HepG2 (cell line): Measurements from ENCODE around the gene FUBP3. TPM values are rescaled to one million over a fixed set of nuclear protein-coding genes. Genes with fewer than 3 reads are reported as not detected.

Source experiments
- ATAC-seq: fragments of 200-7000 bp; cut with Tn5 transposase; 3 replicates; pipeline ENCODE4 v1.9.1; 2020; ENCODE audit warnings: mild to moderate bottlenecking, moderate library complexity
- BruUV-seq: library from RNA; stranded (reverse); fragments of 400-500 nt; replicated peaks from 2 replicates; lab custom pipeline; 2021; lab: Mats Ljungman, UMichigan
- CTCF ChIA-PET: fragments of 300-600 bp; formaldehyde crosslinking; extraction: SDS; loops from one replicate; lab custom pipeline; 2021; ENCODE audit warnings: low total read pairs, inconsistent platforms, low intra/inter-chr PET ratio; lab: Yijun Ruan, JAX
- POLR2A ChIA-PET: fragments of 350-600 bp; sonication (Branson Sonifier 250); formaldehyde crosslinking; loops from one replicate; lab custom pipeline; 2020; ENCODE audit warnings: antibody characterized with exemption, inconsistent platforms; lab: Yijun Ruan, JAX
- DNase-seq: peaks from one replicate; pipeline ENCODE4 v3.0.0-alpha.2; 2015; ENCODE audit warnings: low spot score
- FAIRE-seq: peaks from 3 replicates; lab custom pipeline; 2011; peaks lifted over from hg19 to GRCh38; lab: Jason Lieb, UNC
- H2AFZ ChIP-seq: one replicate; pipeline ENCODE4 v1.6.1; 2011; ENCODE audit warnings: low read length, inconsistent platforms
- H3K27ac ChIP-seq: fragments of 300-600 bp; 3 replicates; pipeline ENCODE4 v1.8.0; 2011; ENCODE audit warnings: mixed run types, mild to moderate bottlenecking, mixed read lengths, low read length, inconsistent platforms; ENCODE audit not compliant: insufficient read depth; ENCODE audit errors: extremely low read length
- H3K27me3 ChIP-seq, 2 experiments: fragments of 200-600 bp in 1 of 2; 2 replicates in 1 of 2; 3 replicates in 1 of 2; pipeline versions ENCODE4 v1.6.0 to v1.8.0; 2011; ENCODE audit warnings: low read length in 2 of 2, mild to moderate bottlenecking in 2 of 2, moderate library complexity in 2 of 2, inconsistent platforms in 1 of 2; ENCODE audit not compliant: insufficient read depth in 2 of 2, control insufficient read depth in 1 of 2
- H3K36me3 ChIP-seq, 2 experiments: fragments of 200-600 bp in 1 of 2; replicated peaks in 1 of 2; 2 replicates in 1 of 2; 3 replicates in 1 of 2; pipeline versions ENCODE4 v1.5.1 to v1.8.0; 2011; ENCODE audit warnings: low read length in 2 of 2, inconsistent platforms in 1 of 2; ENCODE audit not compliant: insufficient read depth in 2 of 2, control insufficient read depth in 1 of 2
- H3K4me1 ChIP-seq: 2 replicates; pipeline ENCODE4 v1.5.1; 2012; ENCODE audit warnings: low read length, inconsistent platforms; ENCODE audit not compliant: insufficient read depth
- H3K4me2 ChIP-seq: 2 replicates; pipeline ENCODE4 v1.6.0; 2011; ENCODE audit warnings: low read depth, low read length, inconsistent platforms
- H3K4me3 ChIP-seq, 3 experiments: fragments of 200-600 bp in 1 of 3; sonication (generic), shearing (Covaris generic) in 1 of 3; replicated peaks in 1 of 3; 2 replicates each; pipeline ENCODE4 v1.5.1; 2011 to 2016; ENCODE audit warnings: low read length in 3 of 3, inconsistent platforms in 2 of 3, low read depth in 2 of 3, mild to moderate bottlenecking in 2 of 3, control low read depth in 1 of 3, mixed read lengths in 1 of 3; ENCODE audit not compliant: insufficient read depth in 1 of 3
- H3K79me2 ChIP-seq: one replicate; pipeline ENCODE4 v1.6.1; 2011; ENCODE audit warnings: low read length, inconsistent platforms; ENCODE audit not compliant: insufficient read depth
- H3K9ac ChIP-seq: 2 replicates; pipeline ENCODE4 v1.6.0; 2011; ENCODE audit warnings: mild to moderate bottlenecking, low read depth, low read length, inconsistent platforms; ENCODE audit not compliant: insufficient read depth
- H3K9me3 ChIP-seq: 2 replicates; pipeline ENCODE4 v1.5.1; 2012; ENCODE audit warnings: mild to moderate bottlenecking, low read length
- H4K20me1 ChIP-seq: 2 replicates; pipeline ENCODE4 v1.6.0; 2011; ENCODE audit warnings: inconsistent platforms, mild to moderate bottlenecking, low read length, moderate library complexity; ENCODE audit not compliant: insufficient read depth
- PCBP2 ChIP-seq: fragments of 200-400 bp; formaldehyde crosslinking; optimal IDR thresholded peaks from 2 replicates; pipeline ENCODE3; 2018; ENCODE audit warnings: low read length, low read depth; ENCODE audit not compliant: poor library complexity, severe bottlenecking
- SNAPC4 ChIP-seq: sonication (generic); formaldehyde crosslinking; IDR thresholded peaks from 2 replicates; pipeline ENCODE4 v1.4.0; 2020; ENCODE audit warnings: mild to moderate bottlenecking, missing genetic modification reagents
- ZNF263 ChIP-seq: sonication (generic); formaldehyde crosslinking; IDR thresholded peaks from 2 replicates; pipeline ENCODE4 v1.4.0; 2020; ENCODE audit warnings: missing genetic modification reagents
- WGBS: methylation state at CpG from one replicate; pipeline ENCODE4 v1.1.6; 2017; ENCODE audit warnings: low lambda C conversion rate; 5-methylcytosine and 5-hydroxymethylcytosine counted together
- in situ Hi-C: cut with HindIII; loops from 2 replicates; pipeline ENCODE4 v1.10.0; 2017; ENCODE audit warnings: low pct_unique_long_range_greater_than_20kb; ENCODE audit not compliant: extremely low pct_ligation_motif_present
- intact Hi-C: fragments of 100-400 bp; cut with micrococcal nuclease; formaldehyde crosslinking; loops from one replicate; pipeline ENCODE4 v1.10.0; 2022; ENCODE audit not compliant: unreplicated experiment
- polyA plus RNA-seq, 8 experiments: library from polyadenylated mRNA; depleted of rRNA in 3 of 8; stranded (reverse) in 7 of 8; unstranded in 1 of 8; fragments of >200 nt; fragmentation: Illumina TruSeq in 4 of 8; extraction: Trizol in 4 of 8; gene quantifications; 2 replicates each; pipeline versions ENCODE4 v1.2.1 to v1.2.3, GENCODE V29; 2011 to 2016; ENCODE audit warnings: low read depth in 4 of 8, missing spikeins in 1 of 8, mixed read lengths in 1 of 8; ENCODE audit not compliant: insufficient read depth in 1 of 8
- total RNA-seq, 5 experiments: library from RNA; depleted of rRNA; stranded (reverse); fragments of >200 nt; fragmentation: Illumina TruSeq; extraction: Trizol; gene quantifications; 2 replicates each; pipeline ENCODE4 v1.2.3, GENCODE V29; 2016; ENCODE audit warnings: low read depth in 1 of 5

FUBP3 gene
- total and polyA plus RNA-seq, 2 of the 13 experiments (the other 11 are each of a cell fraction or from before 2014, with no cell fraction given) = 28.7 to 40.0 TPM

GRCh38 chr9:130599625-130600024 lies 20.2 kb downstream of the FUBP3 start:
- H3K36me3 ChIP-seq = peaks cover 6 to 41% of the 10 kb centered on the region in 2 experiments
- 86% methylated on average over 2 of the region's 2 CpGs for WGBS
- ChIA-PET POLR2A (interaction anchor here (1.4 to 2.0 kb wide), 2 partner anchors 20 to 100 kb away, joined by 4 to 17 read pairs; partner anchors contain the start of gene FUBP3), CTCF (no interaction called here)
- DNase-seq (no peak), ATAC-seq (no peak), FAIRE-seq (no peak)
- no peak overlapping the region for H2AFZ ChIP-seq
- H3K27me3 ChIP-seq = no peaks in the 10 kb centered on the region
- peaks cover 11% of the 10 kb centered on the region for H3K79me2 ChIP-seq
- in situ Hi-C loops = no loop called here
- no peaks in the 10 kb centered on the region for H3K9me3 ChIP-seq
- no peak overlapping the region for H3K4me2 ChIP-seq
- no peak overlapping the region for H3K9ac ChIP-seq
- TF ChIP-seq SNAPC4 (CRISPR knock-in tag) (no peak), ZNF263 (peak; percentile 79), PCBP2 (peak; percentile 50)
- intact Hi-C loops = loop anchor here (10.0 kb wide), 2 partner anchors 85 to 145 kb away; no protein-coding TSS in a partner anchor
- peaks cover 63% of the 10 kb centered on the region for H3K4me1 ChIP-seq
- H4K20me1 ChIP-seq = no peaks in the 10 kb centered on the region
- H3K27ac ChIP-seq = peak overlapping the region; percentile 35
- BruUV-seq = no TSS peak
- H3K4me3 ChIP-seq = no peak overlapping the region
